GM19193 (cell line): ENCODE measurements around the gene HSD17B7.

Experiments used
- POLR2A ChIP-seq: IDR thresholded peaks from 4 replicates; pipeline ENCODE4 v1.6.1; 2011; ENCODE audit not compliant: insufficient read depth, insufficient read length; ENCODE audit errors: extremely low read depth

The HSD17B7 gene

DNA sequence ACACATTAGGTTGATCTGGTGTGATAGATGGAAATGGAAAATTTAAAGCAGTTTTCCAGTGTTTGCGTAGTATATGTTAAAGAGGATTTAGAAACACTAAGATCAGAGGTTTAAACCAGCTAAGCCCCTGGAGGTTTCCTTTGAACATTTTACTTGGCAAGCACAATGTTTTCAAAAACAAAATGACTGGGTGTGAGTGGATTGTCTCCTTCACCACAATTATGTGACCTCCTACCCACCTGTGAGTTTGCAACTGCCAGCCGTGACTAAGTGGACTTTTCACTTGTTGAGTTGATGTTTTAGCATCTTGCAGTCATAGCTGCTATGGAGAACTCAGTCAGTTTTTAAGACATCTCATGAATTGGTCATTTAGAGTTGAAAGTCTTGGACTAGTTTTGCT lies 65.8 kb downstream of the HSD17B7 start:
- no peak for TF ChIP-seq POLR2A

DNA sequence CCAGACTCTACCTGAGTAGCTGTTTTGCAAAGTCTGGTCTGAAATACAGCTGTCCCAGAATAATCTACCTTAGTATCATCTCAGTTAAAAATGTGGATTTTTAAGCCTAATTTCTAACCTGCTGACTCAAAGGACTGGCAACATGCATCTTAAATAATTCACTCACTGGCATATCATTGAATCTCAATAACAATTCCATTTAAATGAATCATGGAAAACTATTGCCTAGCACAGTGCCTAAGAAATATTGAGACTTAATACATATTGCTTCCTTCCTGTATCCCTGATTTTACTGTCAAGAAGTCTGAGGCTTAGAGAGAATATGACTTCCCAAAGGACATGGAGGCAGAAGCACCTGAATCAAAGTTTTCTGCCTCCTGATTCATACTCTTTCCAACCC lies 67.3 kb downstream of the HSD17B7 start:
- no peak for TF ChIP-seq POLR2A

DNA sequence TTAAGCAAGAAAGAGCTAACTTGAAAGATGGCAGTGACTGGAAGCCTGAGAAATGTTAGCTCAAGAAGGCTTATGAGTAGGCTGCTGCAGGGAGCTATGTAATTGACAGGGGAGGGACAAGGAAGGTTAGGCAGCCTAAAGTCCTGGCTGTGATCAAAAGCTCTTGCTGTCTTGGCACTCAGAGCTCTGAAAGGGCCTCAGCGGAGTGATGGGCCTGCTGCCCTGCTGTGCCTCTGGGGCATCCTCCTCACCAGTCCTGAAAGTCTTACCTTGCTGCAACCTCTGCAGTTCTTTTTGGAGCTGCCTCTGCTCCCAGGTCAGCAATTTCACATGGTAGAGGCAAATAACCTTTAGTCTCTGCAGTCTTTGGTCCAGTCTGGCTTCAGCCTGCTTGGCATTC lies 68.7 kb downstream of the HSD17B7 start:
- no peak for TF ChIP-seq POLR2A

DNA sequence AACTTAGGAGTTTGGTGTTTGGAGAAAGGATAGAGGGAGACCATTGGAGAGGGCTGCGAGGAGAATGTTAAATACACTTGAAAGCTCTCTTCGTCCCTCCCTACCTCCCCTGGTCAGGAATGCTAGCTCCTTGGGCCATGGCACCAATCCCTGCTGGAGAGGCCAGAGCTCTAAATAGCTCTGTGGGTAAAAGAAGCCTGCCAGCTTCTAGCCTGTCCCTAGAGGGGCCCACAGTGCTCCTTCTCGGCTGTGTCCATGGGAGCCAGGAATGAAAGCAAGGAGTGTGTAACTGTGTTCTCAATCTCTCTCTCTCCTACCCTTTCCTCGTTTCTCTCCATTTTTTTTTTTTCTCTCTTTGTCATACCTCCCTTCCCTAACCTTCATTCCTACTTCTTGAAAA lies 70.6 kb downstream of the HSD17B7 start, which contains the start of gene CCDC190:
Gene CCDC190, minus strand, starts transcription at position 75 of the 400 bp plus-strand sequence. CDS start 1,529 bp downstream, outside the sequence.
- no peak for TF ChIP-seq POLR2A

DNA sequence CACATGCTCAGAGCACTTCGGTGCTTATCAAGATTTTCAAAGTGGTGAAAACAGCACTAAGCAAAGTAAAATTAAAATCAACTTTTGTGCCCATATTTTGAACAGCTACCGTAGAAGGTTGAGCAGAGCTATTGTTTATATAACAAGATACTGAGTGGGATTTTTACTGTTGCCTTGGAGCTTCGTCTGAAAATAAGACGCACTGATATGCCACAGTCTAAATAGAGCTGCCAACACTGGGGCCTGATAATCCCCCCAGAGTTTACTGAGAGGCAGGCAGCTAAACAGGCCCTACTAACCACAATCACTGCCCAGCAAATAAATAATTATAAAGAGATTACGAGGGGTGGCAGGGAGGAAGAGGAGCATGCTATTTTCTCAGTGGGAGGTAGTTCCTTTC lies 71.1 kb downstream of the HSD17B7 start:
- TF ChIP-seq POLR2A = no peak
